Naive B cell (primary cell): ENCODE data around the gene HGFAC. TPM values are rescaled to one million over a fixed set of nuclear protein-coding genes. Genes with fewer than 3 reads are reported as not detected.
"Not testable (repeated sequence)": the region's sequence is repeated elsewhere in the genome, so short reads cannot be mapped to it uniquely, and the experiment has no call there.

ENCODE experiments used
- ATAC-seq, 2 donors: fragments of 150-1000 bp; cut with Tn5 transposase; 2 replicates each; pipeline ENCODE4 v1.10.0; 2021; ENCODE audit warnings: low read depth in 2 of 2, mild to moderate bottlenecking in 2 of 2, moderate library complexity in 2 of 2
- DNase-seq: peaks from one replicate; pipeline ENCODE4 v3.0.0; 2022
- H3K27ac Mint-ChIP-seq, 6 donors: one replicate each; pipeline ENCODE4 v1.8.0; 2020 to 2022; ENCODE audit warnings: mild to moderate bottlenecking in 6 of 6, mixed read lengths in 6 of 6, moderate library complexity in 5 of 6, inconsistent platforms in 2 of 6
- H3K27me3 Mint-ChIP-seq, 3 donors: one replicate each; pipeline ENCODE4 v1.8.0; 2021 to 2022; ENCODE audit warnings: mixed read lengths in 3 of 3, mild to moderate bottlenecking in 1 of 3
- H3K36me3 Mint-ChIP-seq, 2 donors: one replicate each; pipeline ENCODE4 v1.8.0; 2020 to 2022; ENCODE audit warnings: mixed read lengths in 2 of 2, inconsistent platforms in 1 of 2, mild to moderate bottlenecking in 1 of 2
- H3K4me1 Mint-ChIP-seq, 3 donors: one replicate each; pipeline ENCODE4 v1.8.0; 2020 to 2022; ENCODE audit warnings: mixed read lengths in 3 of 3, inconsistent platforms in 1 of 3, mild to moderate bottlenecking in 1 of 3, moderate library complexity in 1 of 3
- H3K4me3 Mint-ChIP-seq, 8 donors: one replicate each; pipeline ENCODE4 v1.8.0; 2020 to 2022; ENCODE audit warnings: mild to moderate bottlenecking in 8 of 8, mixed read lengths in 8 of 8, moderate library complexity in 8 of 8, inconsistent platforms in 2 of 8
- H3K9me3 Mint-ChIP-seq, 7 donors: one replicate each; pipeline ENCODE4 v1.8.0; 2020 to 2022; ENCODE audit warnings: mixed read lengths in 7 of 7, mild to moderate bottlenecking in 5 of 7, inconsistent platforms in 2 of 7, moderate library complexity in 1 of 7
- polyA plus RNA-seq, 6 donors: library from polyadenylated mRNA; unstranded; fragments of 300-500 nt; fragmentation: Illumina TruSeq; gene quantifications; one replicate each; pipeline ENCODE4 v1.2.3, GENCODE V29; 2021; ENCODE audit warnings: low read depth in 6 of 6

The HGFAC gene
- polyA plus RNA-seq, 6 donors from 2014 or later = not detected

- Mint-ChIP-seq H3K9me3 (peaks cover 5 to 31% (median 17%) of the 10 kb centered on the region in 7 donors), H3K36me3 (peaks cover 0 to 18% of the 10 kb centered on the region in 2 donors), H3K27me3 (peaks cover 13 to 25% (median 24%) of the 10 kb centered on the region in 3 donors)
- not testable (repeated sequence) for H3K4me3 Mint-ChIP-seq, H3K4me1 Mint-ChIP-seq, ATAC-seq, DNase-seq, H3K27ac Mint-ChIP-seq
These were observed 13.8 kb downstream of the HGFAC start for GRCh38 chr4:3455596-3455995.

- Mint-ChIP-seq H3K4me3 (no peak overlapping the region), H3K27ac (no peak overlapping the region), H3K9me3 (peaks cover 5 to 31% (median 19%) of the 10 kb centered on the region in 7 donors), H3K36me3 (peaks cover 0 to 18% of the 10 kb centered on the region in 2 donors), H3K4me1 (peaks cover 0 to 4% (median 3%) of the 10 kb centered on the region in 3 donors), H3K27me3 (peaks cover 13 to 32% (median 31%) of the 10 kb centered on the region in 3 donors)
- no peak for ATAC-seq
- DNase-seq = no peak
These were observed 16.6 kb downstream of the HGFAC start for GRCh38 chr4:3458371-3458770.

- not testable (repeated sequence) for H3K4me1 Mint-ChIP-seq, DNase-seq, ATAC-seq, H3K4me3 Mint-ChIP-seq, H3K27ac Mint-ChIP-seq
- Mint-ChIP-seq H3K9me3 (peaks cover 5 to 24% (median 16%) of the 10 kb centered on the region in 7 donors), H3K36me3 (peaks cover 0 to 18% of the 10 kb centered on the region in 2 donors), H3K27me3 (peaks cover 13 to 32% (median 32%) of the 10 kb centered on the region in 3 donors)
These were observed 17.4 kb downstream of the HGFAC start for GRCh38 chr4:3459156-3459555.

DNA sequence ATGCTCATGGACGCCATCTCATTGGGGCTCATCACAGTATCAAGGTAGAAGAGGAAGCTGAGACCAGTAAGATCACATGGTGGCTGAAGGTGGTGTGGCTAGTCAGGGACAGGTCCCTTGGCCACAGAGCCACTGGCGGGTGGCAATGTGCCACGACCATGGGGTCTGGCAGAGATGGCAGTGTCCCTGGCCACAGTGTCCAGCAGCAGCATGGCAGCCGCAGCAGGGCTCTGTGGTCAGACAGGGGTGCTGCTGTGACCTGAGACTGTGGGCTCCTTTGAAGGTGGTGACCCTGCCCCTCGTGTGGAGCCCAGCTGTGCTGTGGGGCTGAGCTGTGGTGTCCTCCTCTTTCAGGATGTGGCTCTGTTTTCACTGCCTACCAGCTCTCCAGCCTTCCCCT is 19.2 kb downstream of the HGFAC start:
- Mint-ChIP-seq H3K27me3 (peaks cover 13 to 49% (median 48%) of the 10 kb centered on the region in 3 donors), H3K27ac (peak overlapping the region in 1 of 6 donors; percentile 34), H3K4me1 (peaks cover 0 to 4% (median 4%) of the 10 kb centered on the region in 3 donors), H3K4me3 (peak overlapping the region in 1 of 8 donors; percentile 44), H3K9me3 (peaks cover 0 to 7% (median 5%) of the 10 kb centered on the region in 7 donors), H3K36me3 (peaks cover 0 to 7% of the 10 kb centered on the region in 2 donors)
- DNase-seq (no peak), ATAC-seq (no peak)

DNA sequence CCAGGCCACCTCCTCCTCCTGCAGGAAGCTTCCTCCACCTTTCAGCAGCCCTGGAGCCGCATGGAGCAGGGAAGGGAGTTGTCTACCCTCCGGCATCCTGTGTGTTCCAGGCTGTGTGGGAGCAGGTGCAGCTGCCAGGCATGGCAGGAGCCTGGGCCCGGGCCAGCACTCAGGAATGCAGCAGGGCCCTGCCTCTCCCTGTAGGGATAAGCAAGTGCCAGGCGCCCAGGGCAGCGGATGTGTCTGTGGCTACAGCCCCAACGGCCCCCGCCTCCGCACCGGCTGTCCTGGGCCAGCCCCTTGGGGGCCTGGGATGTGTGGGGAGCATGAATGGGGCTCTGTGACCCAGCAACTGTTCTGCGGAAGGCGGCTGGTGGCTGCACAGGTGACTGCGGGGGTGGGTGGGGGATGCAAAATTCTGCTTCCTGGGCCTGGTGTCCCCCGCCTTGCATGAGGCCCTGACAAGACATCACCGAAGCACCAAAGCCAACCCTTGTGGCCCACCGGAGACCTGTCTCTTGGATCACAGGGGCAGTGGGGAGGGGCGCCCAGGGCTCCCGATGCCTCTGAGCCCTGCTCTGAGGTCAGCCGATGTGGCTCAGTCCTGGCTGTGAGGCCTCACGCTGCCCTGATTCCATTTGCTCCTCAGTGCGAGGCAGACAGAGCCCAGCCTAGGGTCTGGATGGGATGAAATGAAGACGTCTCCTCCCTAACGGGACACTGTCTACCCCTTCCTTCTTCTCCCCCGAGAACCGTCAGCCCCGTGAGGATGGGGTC is 19.9 kb downstream of the HGFAC start:
- no peak for DNase-seq
- Mint-ChIP-seq H3K4me1 (peaks cover 0 to 4% (median 4%) of the 10 kb centered on the region in 3 donors), H3K4me3 (peak overlapping the region in 2 of 8 donors; percentile 59 to 68), H3K27ac (peak overlapping the region in 1 of 6 donors; percentile 80), H3K36me3 (peaks cover 0 to 7% of the 10 kb centered on the region in 2 donors), H3K27me3 (peaks cover 13 to 49% (median 48%) of the 10 kb centered on the region in 3 donors), H3K9me3 (peaks cover 0 to 7% (median 2%) of the 10 kb centered on the region in 7 donors)
- no peak for ATAC-seq

DNA sequence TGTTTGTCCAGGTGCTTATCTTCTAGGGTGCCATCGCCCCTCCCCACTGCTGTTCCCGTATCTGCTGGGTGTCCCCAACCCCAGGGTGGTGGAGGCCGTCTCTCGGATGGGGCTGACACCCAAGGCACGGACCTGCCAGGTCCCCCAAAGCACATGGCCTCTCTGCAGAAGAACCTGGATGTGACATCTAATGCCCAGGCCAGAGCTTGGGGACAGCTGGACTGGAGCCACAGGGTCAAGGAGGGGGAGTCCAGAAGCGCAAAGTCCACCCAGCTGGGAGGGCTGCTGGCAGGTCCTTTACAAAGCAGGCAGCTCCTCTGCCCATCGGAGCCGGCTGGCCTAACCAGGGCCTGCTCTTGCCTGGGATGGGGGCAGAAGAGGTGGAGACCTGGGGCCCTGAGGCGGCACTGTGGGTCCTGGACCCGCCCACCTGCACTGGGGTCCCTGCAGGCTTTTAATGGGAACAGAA is 20.6 kb downstream of the HGFAC start:
- DNase-seq (no peak), ATAC-seq (no peak)
- Mint-ChIP-seq H3K9me3 (peaks cover 0 to 7% (median 2%) of the 10 kb centered on the region in 7 donors), H3K36me3 (peaks cover 0 to 7% of the 10 kb centered on the region in 2 donors), H3K4me3 (peak overlapping the region in 7 of 8 donors; percentile 34 to 84 (median 62)), H3K4me1 (peaks cover 0 to 4% (median 4%) of the 10 kb centered on the region in 3 donors), H3K27ac (peak overlapping the region in 1 of 6 donors; percentile 44), H3K27me3 (peaks cover 13 to 49% (median 48%) of the 10 kb centered on the region in 3 donors)

- H3K27me3 Mint-ChIP-seq = peaks cover 13 to 49% (median 48%) of the 10 kb centered on the region in 3 donors
These were observed 21.1 kb downstream of the HGFAC start, which contains the start of gene DOK7 for GRCh38 chr4:3462790-3463415. Gene DOK7 (plus strand): TSS chr4:3463306. CDS start chr4:3463376, 70 bp downstream.

GRCh38 chr4:3463556-3464348 is 22.0 kb downstream of the HGFAC start:
- Mint-ChIP-seq H3K9me3 (peaks cover 0 to 7% (median 2%) of the 10 kb centered on the region in 7 donors), H3K4me3 (peak overlapping the region in 1 of 8 donors; percentile 68), H3K27ac (no peak overlapping the region), H3K4me1 (peaks cover 0 to 4% (median 4%) of the 10 kb centered on the region in 3 donors), H3K36me3 (peaks cover 0 to 7% of the 10 kb centered on the region in 2 donors), H3K27me3 (peaks cover 10 to 46% (median 41%) of the 10 kb centered on the region in 3 donors)
- ATAC-seq (no peak), DNase-seq (no peak)

More at GRCh38 chr4:3462790-3463415, 21.1 kb downstream of the HGFAC start, which contains the start of gene DOK7:
- ATAC-seq (no peak), DNase-seq (no peak)
- peaks cover 0 to 7% of the 10 kb centered on the region in 2 donors for H3K36me3 Mint-ChIP-seq
- H3K4me3 Mint-ChIP-seq = peak within 1 kb of the TSS in 7 of 8 donors; percentile 34 to 84 (median 62)
- H3K4me1 Mint-ChIP-seq = peaks cover 0 to 4% (median 4%) of the 10 kb centered on the region in 3 donors
- peaks cover 0 to 7% (median 2%) of the 10 kb centered on the region in 7 donors for H3K9me3 Mint-ChIP-seq
- peak within 1 kb of the TSS in 1 of 6 donors; percentile 44 for H3K27ac Mint-ChIP-seq

DNA sequence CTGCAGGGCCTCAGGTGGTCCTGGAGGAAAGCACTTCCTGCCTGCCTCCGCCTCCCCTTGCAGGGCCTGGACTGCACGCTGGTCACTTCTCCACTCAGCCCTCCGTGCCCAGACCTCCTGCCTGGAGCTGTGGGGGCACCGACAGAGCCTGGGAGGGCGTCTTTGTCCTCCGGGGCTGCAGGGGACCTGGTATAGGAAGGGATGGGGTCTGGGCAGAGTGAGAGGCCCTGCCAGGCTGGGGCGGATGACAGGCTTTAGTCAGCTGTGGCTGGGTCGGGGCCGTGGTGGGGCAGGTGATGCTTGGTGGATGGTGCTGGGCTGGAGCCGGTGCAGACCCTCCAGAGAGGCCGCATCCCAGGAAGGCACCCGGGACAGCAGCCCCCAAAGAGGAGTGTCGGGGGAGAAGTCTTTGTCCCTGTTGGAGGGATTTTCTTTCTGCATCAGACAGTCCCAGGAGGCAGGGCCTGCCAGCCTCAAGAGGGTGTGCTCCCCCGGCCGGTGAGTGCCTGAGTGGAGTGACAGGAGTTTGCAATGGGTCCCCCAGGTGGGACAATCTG is 22.7 kb downstream of the HGFAC start:
- Mint-ChIP-seq H3K27me3 (peaks cover 4 to 42% (median 38%) of the 10 kb centered on the region in 3 donors), H3K4me1 (peaks cover 0 to 4% (median 4%) of the 10 kb centered on the region in 3 donors), H3K9me3 (peaks cover 0 to 7% (median 2%) of the 10 kb centered on the region in 7 donors), H3K36me3 (peaks cover 0 to 7% of the 10 kb centered on the region in 2 donors), H3K4me3 (peak overlapping the region in 2 of 8 donors; percentile 45 to 82), H3K27ac (no peak overlapping the region)
- ATAC-seq (no peak), DNase-seq (no peak)

DNA sequence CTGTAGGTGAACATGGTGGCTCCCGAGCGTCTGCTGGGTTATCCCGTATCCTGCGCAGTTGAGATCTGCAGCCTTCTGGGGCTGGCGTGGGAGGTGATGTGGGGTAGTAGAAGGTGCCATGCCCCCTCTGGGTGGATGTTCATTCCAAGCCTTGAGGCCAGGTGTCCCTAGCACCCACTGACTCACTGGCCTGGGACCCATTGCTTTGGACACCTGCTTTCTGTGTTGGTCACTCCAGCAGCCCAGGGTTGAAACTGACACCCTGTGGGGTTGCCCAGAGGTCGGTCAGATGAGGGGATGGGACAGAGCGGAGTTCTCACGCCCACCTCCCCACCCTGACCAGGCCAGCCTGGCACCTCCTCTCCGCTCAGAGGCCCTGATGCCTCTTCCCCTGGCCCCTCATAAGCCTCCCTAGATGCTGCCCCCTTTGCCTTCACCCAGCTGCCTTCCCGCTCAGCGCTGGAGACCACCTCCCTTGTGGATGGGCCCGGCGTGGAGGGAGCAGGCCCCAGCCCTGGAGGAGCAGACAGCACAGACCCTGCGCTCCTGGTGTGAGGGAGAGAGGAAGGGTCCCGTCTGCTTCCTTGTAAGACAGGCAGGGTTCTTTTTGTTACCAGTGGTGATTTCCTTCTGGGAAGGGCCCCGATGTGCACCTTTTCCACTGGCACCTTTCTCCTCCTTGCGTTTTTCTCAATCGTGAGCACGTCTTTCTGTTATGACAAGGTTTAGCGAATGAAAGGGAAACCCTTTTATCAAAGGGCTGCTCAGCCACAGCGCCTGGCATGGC is 23.3 kb downstream of the HGFAC start:
- no peak for DNase-seq
- Mint-ChIP-seq H3K4me3 (peak overlapping the region in 2 of 8 donors; percentile 40 to 57), H3K9me3 (peaks cover 0 to 2% (median 2%) of the 10 kb centered on the region in 7 donors), H3K27me3 (peaks cover 2 to 37% (median 32%) of the 10 kb centered on the region in 3 donors), H3K4me1 (peaks cover 0 to 4% (median 4%) of the 10 kb centered on the region in 3 donors), H3K27ac (no peak overlapping the region), H3K36me3 (peaks cover 0 to 4% of the 10 kb centered on the region in 2 donors)
- no peak for ATAC-seq

GRCh38 chr4:3465698-3466671 is 24.2 kb downstream of the HGFAC start:
- Mint-ChIP-seq H3K27ac (no peak overlapping the region), H3K4me1 (peaks cover 0 to 4% (median 4%) of the 10 kb centered on the region in 3 donors), H3K9me3 (no peaks in the 10 kb centered on the region), H3K27me3 (peaks cover 0 to 30% (median 28%) of the 10 kb centered on the region in 3 donors), H3K36me3 (no peaks in the 10 kb centered on the region), H3K4me3 (peak overlapping the region in 1 of 8 donors; percentile 40)
- no peak for DNase-seq
- no peak for ATAC-seq
